ENCODE measurements around the gene TRIM60. TPM values are rescaled to one million over a fixed set of nuclear protein-coding genes. Genes with fewer than 3 reads are reported as not detected.
A peak's percentile ranks its signal among the peaks of the same experiment; 100 is the strongest.
"Not testable (repeated sequence)": the region's sequence is repeated elsewhere in the genome, so short reads cannot be mapped to it uniquely, and the experiment has no call there.

The TRIM60 gene
- total RNA-seq, 2 donors from 2014 or later = not detected

- WGBS, 2 donors = 91 to 96% methylated on average over 5 of the region's 5 CpGs
- Histone ChIP-seq H3K36me3 (replicated peaks in 1 of 2; ENCODE audit: insufficient read depth in 1 of 2, low read depth in 2 of 2) (peaks cover 0 to 7% of the 10 kb centered on the region in 2 donors), H3K4me3 (no peak overlapping the region), H3K27ac (no peak overlapping the region), H3K4me1 (no peaks in the 10 kb centered on the region), H3K27me3 (no peaks in the 10 kb centered on the region), H3K9me3 (no peaks in the 10 kb centered on the region)
- TF ChIP-seq CTCF (IDR thresholded peaks at IDR 0.05) (no peak), POLR2A (IDR thresholded peaks at IDR 0.05) (no peak)
- intact Hi-C loops (cut with DNase I) = no loop called here
- no peak for ATAC-seq
- no peak for DNase-seq
Observed at GRCh38 chr4:165077034-165077578, 45.3 kb downstream of the TRIM60 start.

GRCh38 chr4:165079476-165079875 is 47.7 kb downstream of the TRIM60 start:
- TF ChIP-seq POLR2A (IDR thresholded peaks at IDR 0.05) (no peak), CTCF (IDR thresholded peaks at IDR 0.05) (no peak)
- DNase-seq = peak in 3 of 4 donors; percentile 11 to 35 (median 33)
- intact Hi-C loops (cut with DNase I) = no loop called here
- WGBS, 2 donors = 15 to 38% methylated on average over 6 of the region's 6 CpGs
- Histone ChIP-seq H3K27ac (no peak overlapping the region), H3K4me1 (no peaks in the 10 kb centered on the region), H3K4me3 (no peak overlapping the region), H3K27me3 (no peaks in the 10 kb centered on the region), H3K36me3 (replicated peaks in 1 of 2; ENCODE audit: insufficient read depth in 1 of 2, low read depth in 2 of 2) (peaks cover 0 to 8% of the 10 kb centered on the region in 2 donors), H3K9me3 (no peaks in the 10 kb centered on the region)
- ATAC-seq = no peak

GRCh38 chr4:165084787-165085186 is 53.0 kb downstream of the TRIM60 start:
- H3K27me3 ChIP-seq; intact Hi-C loops (cut with DNase I); H3K9me3 ChIP-seq; ATAC-seq; DNase-seq; H3K27ac ChIP-seq; H3K4me1 ChIP-seq; H3K4me3 ChIP-seq: not testable (repeated sequence)
- 95 to 96% methylated on average over 7 of the region's 7 CpGs for WGBS, 2 donors
- peaks cover 0 to 23% of the 10 kb centered on the region in 2 donors for H3K36me3 ChIP-seq (replicated peaks in 1 of 2; ENCODE audit: insufficient read depth in 1 of 2, low read depth in 2 of 2)

GRCh38 chr4:165085946-165086345 is 54.1 kb downstream of the TRIM60 start:
- Histone ChIP-seq H3K4me1 (no peaks in the 10 kb centered on the region), H3K27ac (no peak overlapping the region), H3K27me3 (no peaks in the 10 kb centered on the region), H3K9me3 (no peaks in the 10 kb centered on the region), H3K4me3 (no peak overlapping the region), H3K36me3 (replicated peaks in 1 of 2; ENCODE audit: insufficient read depth in 1 of 2, low read depth in 2 of 2) (peaks cover 0 to 23% of the 10 kb centered on the region in 2 donors)
- intact Hi-C loops (cut with DNase I) = no loop called here
- TF ChIP-seq POLR2A (IDR thresholded peaks at IDR 0.05) (no peak), CTCF (IDR thresholded peaks at IDR 0.05) (no peak)
- ATAC-seq = no peak
- 88 to 98% methylated on average over 2 of the region's 2 CpGs for WGBS, 2 donors
- no peak for DNase-seq

GRCh38 chr4:165088366-165088765 is 56.6 kb downstream of the TRIM60 start:
- no peak for ATAC-seq
- Histone ChIP-seq H3K36me3 (replicated peaks in 1 of 2; ENCODE audit: insufficient read depth in 1 of 2, low read depth in 2 of 2) (peaks cover 0 to 25% of the 10 kb centered on the region in 2 donors), H3K4me1 (no peaks in the 10 kb centered on the region), H3K27ac (no peak overlapping the region), H3K9me3 (no peaks in the 10 kb centered on the region), H3K4me3 (no peak overlapping the region), H3K27me3 (no peaks in the 10 kb centered on the region)
- WGBS, 2 donors = 63 to 76% methylated on average over 3 of the region's 3 CpGs
- intact Hi-C loops (cut with DNase I) = no loop called here
- TF ChIP-seq POLR2A (IDR thresholded peaks at IDR 0.05) = no peak
- no peak for TF ChIP-seq CTCF (IDR thresholded peaks at IDR 0.05)
- no peak for DNase-seq

Small RNA genes within 50 kb of the gene (small RNA-seq; reads per million reads assigned to genes)
- not detected for gene AC106872.12

Other genes with a start within 250 kb of the TRIM60 start
- gene APELA, start 154.8 kb upstream of the TRIM60 start, total RNA-seq = not detected
- gene TRIM61, start 54.3 kb upstream of the TRIM60 start, total RNA-seq = not detected
- gene TRIM75, start 21.9 kb downstream of the TRIM60 start, total RNA-seq = not detected
- gene TMEM192, start 80.9 kb downstream of the TRIM60 start, total RNA-seq = 10 to 100 TPM in 1 of 2 donors, 1 to 10 TPM in 1; 5.9 to 13.5 TPM
- gene KLHL2, start 175.6 kb downstream of the TRIM60 start, total RNA-seq = 10 to 100 TPM in 1 of 2 donors, 1 to 10 TPM in 1; 9.1 to 17.1 TPM